ENCODE data around the gene DSTYK.

The DSTYK gene

DNA sequence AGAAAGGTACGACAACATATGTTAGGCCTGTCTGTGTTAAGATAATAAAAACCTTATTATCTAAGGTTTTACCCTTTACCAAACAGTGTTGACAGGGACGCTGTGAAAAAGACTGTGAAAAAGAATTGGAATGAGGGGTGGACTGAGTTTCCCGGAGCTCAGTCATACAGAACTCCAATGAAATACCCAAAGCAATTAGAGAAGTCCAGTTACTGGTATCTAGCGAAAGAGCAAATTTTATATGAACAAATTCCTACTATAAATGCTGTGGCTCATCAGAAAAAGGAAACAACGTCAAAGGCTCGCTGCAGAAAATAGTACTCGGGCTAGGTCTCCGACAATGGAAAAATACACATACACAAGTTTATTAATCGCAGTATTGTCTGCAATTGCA is 89.0 kb downstream of the DSTYK start:
- TF ChIP-seq, protein P1, sequence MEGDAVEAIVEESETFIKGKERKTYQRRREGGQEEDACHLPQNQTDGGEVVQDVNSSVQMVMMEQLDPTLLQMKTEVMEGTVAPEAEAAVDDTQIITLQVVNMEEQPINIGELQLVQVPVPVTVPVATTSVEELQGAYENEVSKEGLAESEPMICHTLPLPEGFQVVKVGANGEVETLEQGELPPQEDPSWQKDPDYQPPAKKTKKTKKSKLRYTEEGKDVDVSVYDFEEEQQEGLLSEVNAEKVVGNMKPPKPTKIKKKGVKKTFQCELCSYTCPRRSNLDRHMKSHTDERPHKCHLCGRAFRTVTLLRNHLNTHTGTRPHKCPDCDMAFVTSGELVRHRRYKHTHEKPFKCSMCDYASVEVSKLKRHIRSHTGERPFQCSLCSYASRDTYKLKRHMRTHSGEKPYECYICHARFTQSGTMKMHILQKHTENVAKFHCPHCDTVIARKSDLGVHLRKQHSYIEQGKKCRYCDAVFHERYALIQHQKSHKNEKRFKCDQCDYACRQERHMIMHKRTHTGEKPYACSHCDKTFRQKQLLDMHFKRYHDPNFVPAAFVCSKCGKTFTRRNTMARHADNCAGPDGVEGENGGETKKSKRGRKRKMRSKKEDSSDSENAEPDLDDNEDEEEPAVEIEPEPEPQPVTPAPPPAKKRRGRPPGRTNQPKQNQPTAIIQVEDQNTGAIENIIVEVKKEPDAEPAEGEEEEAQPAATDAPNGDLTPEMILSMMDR (conservative IDR thresholded peaks at IDR 0.05; ENCODE audit: control insufficient read depth, insufficient read depth, low read depth, low read length) = no peak
- H3K4me3 ChIP-seq (ENCODE audit: control insufficient read depth, low read depth, low read length) = peak overlapping the region; percentile 97
- no peak for DNase-seq (ENCODE audit: low read depth)

DNA sequence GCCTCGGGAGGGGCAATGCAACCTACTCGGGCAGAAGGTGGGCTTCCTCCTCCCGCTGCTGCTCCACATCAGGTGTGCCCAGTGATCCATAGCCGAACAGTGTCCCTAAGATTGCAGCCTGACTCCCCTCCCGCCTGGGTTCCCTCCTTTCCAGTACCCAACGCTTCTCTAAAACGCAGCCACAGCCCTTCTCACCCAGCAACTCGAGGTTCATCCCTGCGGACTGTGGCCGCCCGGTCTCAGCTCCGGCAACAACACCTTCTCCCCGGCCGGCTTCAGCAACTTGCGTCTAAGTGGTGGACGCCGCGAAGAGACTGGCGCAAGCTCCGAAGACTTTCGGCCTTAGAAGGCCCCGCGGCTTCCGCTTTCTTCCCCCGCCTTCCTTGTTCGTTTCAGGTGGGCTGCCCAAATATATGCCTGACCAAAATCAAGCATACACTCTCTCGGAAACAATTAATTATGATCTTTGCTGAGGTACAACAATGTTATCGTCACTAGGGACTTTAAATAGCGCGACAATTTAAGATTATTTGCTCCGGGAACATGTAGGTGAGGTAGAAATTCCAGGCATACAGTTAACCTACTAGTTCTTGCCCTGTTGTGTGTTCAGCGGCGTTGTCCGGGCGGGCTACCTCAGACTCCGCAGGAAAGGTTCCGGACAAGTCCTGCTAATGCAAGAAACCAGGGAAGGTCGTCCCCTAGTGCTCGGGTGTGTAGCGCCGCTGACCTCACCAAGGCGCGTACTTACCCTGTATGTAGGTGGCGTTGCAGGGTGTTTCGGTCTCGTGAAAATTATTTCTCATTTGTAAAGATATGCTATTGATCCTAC is 89.6 kb downstream of the DSTYK start, which contains the start of gene RBBP5:
RBBP5 (minus strand) TSS at position 319 of the 829 bp plus-strand sequence; CDS start at position 214, 105 bp downstream.
- H3K4me3 ChIP-seq (ENCODE audit: control insufficient read depth, low read depth, low read length) = peak within 1 kb of the TSS; percentile 97
- TF ChIP-seq, protein P1 (conservative IDR thresholded peaks at IDR 0.05; ENCODE audit: control insufficient read depth, insufficient read depth, low read depth, low read length) = peak; percentile 78
- DNase-seq (ENCODE audit: low read depth) = peak; percentile 98

DNA sequence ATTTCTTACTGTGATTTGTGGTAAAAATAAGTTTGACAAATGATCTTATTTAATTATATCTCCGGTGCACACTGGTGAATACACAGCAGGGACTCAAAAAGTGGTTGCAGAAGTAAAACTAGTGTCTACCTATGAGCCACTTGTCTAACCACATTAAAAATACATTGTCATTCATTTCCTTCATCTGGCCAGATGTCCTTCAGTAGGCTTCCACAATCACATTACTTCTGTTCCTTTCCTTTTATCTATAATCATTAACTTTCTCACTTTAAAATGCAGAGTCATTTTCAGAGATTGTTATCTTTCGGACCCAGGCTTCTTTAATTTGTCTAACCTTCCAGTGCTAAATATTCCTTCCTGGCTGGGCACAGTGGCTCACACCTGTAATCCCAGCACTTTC is 92.8 kb downstream of the DSTYK start:
- no peak overlapping the region for H3K4me3 ChIP-seq (ENCODE audit: control insufficient read depth, low read depth, low read length)
- DNase-seq (ENCODE audit: low read depth) = no peak
- TF ChIP-seq, protein P1 (conservative IDR thresholded peaks at IDR 0.05; ENCODE audit: control insufficient read depth, insufficient read depth, low read depth, low read length) = no peak

DNA sequence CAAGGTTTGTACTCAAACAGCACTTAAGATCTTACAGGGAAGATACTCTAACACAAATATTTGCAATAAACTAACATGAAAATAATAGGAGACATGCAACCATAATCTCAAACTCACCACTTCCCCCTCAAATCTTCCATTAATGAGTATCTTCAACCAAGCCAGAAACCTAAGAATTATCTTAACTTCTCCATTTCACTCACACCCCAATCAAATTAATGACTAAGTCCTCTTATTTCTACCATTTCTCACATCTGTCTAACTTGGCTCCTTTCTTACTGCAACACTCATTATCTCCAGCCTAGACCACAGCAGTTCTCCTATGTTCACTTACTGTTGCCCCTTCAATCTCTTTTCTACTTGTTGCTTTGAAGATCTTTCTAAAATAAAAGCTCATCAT is 100.1 kb downstream of the DSTYK start:
- no peak overlapping the region for H3K4me3 ChIP-seq (ENCODE audit: control insufficient read depth, low read depth, low read length)
- no peak for DNase-seq (ENCODE audit: low read depth)
- TF ChIP-seq, protein P1 (conservative IDR thresholded peaks at IDR 0.05; ENCODE audit: control insufficient read depth, insufficient read depth, low read depth, low read length) = no peak

DNA sequence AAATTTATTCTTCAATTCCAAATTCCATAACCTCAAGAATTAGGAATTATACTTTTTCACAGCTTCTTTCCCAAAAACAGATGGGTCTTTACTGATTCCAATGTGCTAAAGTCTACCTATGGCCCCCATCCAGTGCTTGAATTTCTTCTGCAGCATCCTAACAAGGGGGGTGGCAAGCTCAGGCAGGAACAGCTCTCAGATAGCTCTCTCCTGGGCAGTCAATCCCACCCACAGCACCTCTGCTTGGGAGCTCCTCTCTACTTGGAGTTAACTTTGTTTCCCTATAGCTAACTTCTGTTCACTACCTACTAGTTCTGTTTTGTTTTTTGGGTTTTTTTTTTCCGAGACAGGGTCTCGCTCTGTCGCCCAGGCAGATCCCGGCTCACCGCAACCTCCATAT is 101.8 kb downstream of the DSTYK start:
- DNase-seq (ENCODE audit: low read depth) = no peak
- no peak overlapping the region for H3K4me3 ChIP-seq (ENCODE audit: control insufficient read depth, low read depth, low read length)
- TF ChIP-seq, protein P1 (conservative IDR thresholded peaks at IDR 0.05; ENCODE audit: control insufficient read depth, insufficient read depth, low read depth, low read length) = no peak

DNA sequence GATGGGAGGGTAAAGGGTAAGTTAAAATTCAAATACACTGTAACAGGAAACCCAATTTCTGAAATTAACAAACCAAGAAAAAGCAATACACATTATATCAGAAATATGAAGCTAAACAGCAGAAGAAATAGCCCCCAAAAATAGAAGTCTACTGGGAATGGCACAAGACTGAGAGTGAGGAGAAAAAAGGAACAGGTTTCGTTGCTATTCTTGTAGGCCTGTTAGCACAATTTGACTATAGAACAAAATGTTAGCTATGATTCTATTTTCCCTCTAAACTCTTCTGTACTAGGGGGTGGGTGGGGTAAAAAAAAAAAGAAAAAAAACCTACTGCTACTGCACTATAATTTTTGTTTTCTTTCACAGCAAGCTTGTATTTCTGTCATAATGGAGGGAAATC is 102.2 kb downstream of the DSTYK start:
- H3K4me3 ChIP-seq (ENCODE audit: control insufficient read depth, low read depth, low read length) = no peak overlapping the region
- DNase-seq (ENCODE audit: low read depth) = no peak
- TF ChIP-seq, protein P1 (conservative IDR thresholded peaks at IDR 0.05; ENCODE audit: control insufficient read depth, insufficient read depth, low read depth, low read length) = no peak

Measured in fibroblast of mammary gland (primary cell).